Gastrocnemius medialis (tissue), 4 donors: ENCODE results near the gene PRKG1. TPM values are rescaled to one million over a fixed set of nuclear protein-coding genes. Genes with fewer than 3 reads are reported as not detected.

Experiments
- ATAC-seq, 2 donors: fragments of 150-250 bp; one replicate each; pipeline ENCODE4 v1.9.1; 2016
- DNase-seq, 2 donors: peaks; one replicate each; pipeline ENCODE4 v3.0.0-alpha.2; 2019
- H3K27ac ChIP-seq, 4 donors: fragments of 200-600 bp; sonication (generic); 1 replicate in 1 of 4; 2 replicates in 3 of 4; pipeline ENCODE4 v1.5.1; 2016 to 2018; ENCODE audit warnings: mild to moderate bottlenecking in 2 of 4, moderate library complexity in 1 of 4
- H3K27me3 ChIP-seq, 3 donors: fragments of 200-600 bp; sonication (generic) in 2 of 3; 1 replicate in 1 of 3; 2 replicates in 2 of 3; pipeline versions ENCODE4 v1.5.1 to v1.6.0; 2016 to 2019; ENCODE audit warnings: mild to moderate bottlenecking in 1 of 3, moderate library complexity in 1 of 3
- H3K36me3 ChIP-seq, 2 donors: fragments of 200-600 bp; sonication (generic) in 1 of 2; one replicate each; pipeline ENCODE4 v1.5.1; 2017 to 2018
- H3K4me1 ChIP-seq, 2 donors: fragments of 200-600 bp; sonication (generic) in 1 of 2; one replicate each; pipeline ENCODE4 v1.5.1; 2016 to 2017; ENCODE audit warnings: mild to moderate bottlenecking in 2 of 2
- H3K4me3 ChIP-seq, 4 donors: fragments of 200-600 bp; sonication (generic) in 3 of 4; 1 replicate in 1 of 4; 2 replicates in 3 of 4; pipeline ENCODE4 v1.5.1; 2016 to 2019; ENCODE audit warnings: mild to moderate bottlenecking in 2 of 4
- H3K9me3 ChIP-seq, 3 donors: fragments of 200-600 bp; sonication (generic) in 2 of 3; 1 replicate in 1 of 3; 2 replicates in 2 of 3; pipeline ENCODE4 v1.5.1; 2016 to 2019
- POLR2A ChIP-seq, 2 donors: fragments of 450-650 bp; IDR thresholded peaks; one replicate each; pipeline ENCODE4 v1.6.1; 2017; ENCODE audit warnings: antibody characterized with exemption in 2 of 2, mild to moderate bottlenecking in 2 of 2, moderate library complexity in 2 of 2
- in situ Hi-C, 4 donors: fragments of 200-750 bp; cut with MboI; loops; one replicate each; pipeline versions ENCODE4 v1.15.0 to v1.8.0; 2017; ENCODE audit warnings: low sequenced_read_pairs in 4 of 4
- intact Hi-C: fragments of 100-400 bp; cut with DNase I; formaldehyde crosslinking; loops from one replicate; pipeline ENCODE4 v1.15.1; 2023; ENCODE audit warnings: low total_unique reads
- total RNA-seq, 4 donors: library from RNA; depleted of rRNA; stranded (reverse); fragments of >200 nt; gene quantifications; one replicate each; pipeline versions ENCODE4 v1.1.0 to v1.2.3, GENCODE V29; 2016
- TF ChIP-seq, protein P1 (sequence below), 5 experiments: fragments of 450-650 bp in 3 of 5; fragments of 200-600 bp in 2 of 5; sonication (generic) in 2 of 5; IDR thresholded peaks in 4 of 5; conservative IDR thresholded peaks in 1 of 5; 1 replicate in 4 of 5; 2 replicates in 1 of 5; pipeline ENCODE4 v1.5.1; 2016 to 2019; ENCODE audit warnings: antibody characterized with exemption in 5 of 5, mild to moderate bottlenecking in 3 of 5, moderate library complexity in 3 of 5

Gene PRKG1
- total RNA-seq, 4 donors from 2014 or later, result 10.4 to 39.4 (median 25.1) TPM

DNA sequence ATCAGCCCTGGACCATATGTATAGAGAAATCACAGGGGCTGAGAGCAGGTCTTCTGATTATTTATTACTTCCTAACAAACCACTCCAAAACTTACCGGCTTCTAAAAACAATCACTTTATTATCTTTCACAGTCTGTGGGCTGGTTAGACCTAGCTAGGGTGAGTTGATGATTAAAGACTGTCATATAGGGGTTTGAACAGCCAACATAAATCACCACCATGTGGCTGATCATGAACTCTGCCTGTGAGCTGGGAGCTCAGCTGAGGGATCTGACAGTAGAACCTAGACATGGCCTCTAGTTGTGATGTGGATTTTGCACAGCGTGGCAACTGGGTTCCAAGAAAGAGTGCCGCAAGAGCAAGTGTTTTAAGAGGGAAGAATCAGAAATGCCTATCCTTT, 319.8 kb downstream of the PRKG1 start:
- peaks cover 17 to 23% of the 10 kb centered on the region in 2 donors for H3K4me1 ChIP-seq
- DNase-seq (no peak), ATAC-seq (no peak)
- H3K27ac ChIP-seq, result no peak overlapping the region
- in situ Hi-C loops, result no loop called here
- H3K9me3 ChIP-seq, result no peaks in the 10 kb centered on the region
- H3K36me3 ChIP-seq, result no peaks in the 10 kb centered on the region
- intact Hi-C loops, result no loop called here
- H3K27me3 ChIP-seq, result no peaks in the 10 kb centered on the region
- no peak overlapping the region for H3K4me3 ChIP-seq
- TF ChIP-seq, protein P1, sequence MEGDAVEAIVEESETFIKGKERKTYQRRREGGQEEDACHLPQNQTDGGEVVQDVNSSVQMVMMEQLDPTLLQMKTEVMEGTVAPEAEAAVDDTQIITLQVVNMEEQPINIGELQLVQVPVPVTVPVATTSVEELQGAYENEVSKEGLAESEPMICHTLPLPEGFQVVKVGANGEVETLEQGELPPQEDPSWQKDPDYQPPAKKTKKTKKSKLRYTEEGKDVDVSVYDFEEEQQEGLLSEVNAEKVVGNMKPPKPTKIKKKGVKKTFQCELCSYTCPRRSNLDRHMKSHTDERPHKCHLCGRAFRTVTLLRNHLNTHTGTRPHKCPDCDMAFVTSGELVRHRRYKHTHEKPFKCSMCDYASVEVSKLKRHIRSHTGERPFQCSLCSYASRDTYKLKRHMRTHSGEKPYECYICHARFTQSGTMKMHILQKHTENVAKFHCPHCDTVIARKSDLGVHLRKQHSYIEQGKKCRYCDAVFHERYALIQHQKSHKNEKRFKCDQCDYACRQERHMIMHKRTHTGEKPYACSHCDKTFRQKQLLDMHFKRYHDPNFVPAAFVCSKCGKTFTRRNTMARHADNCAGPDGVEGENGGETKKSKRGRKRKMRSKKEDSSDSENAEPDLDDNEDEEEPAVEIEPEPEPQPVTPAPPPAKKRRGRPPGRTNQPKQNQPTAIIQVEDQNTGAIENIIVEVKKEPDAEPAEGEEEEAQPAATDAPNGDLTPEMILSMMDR (IDR thresholded peaks at IDR 0.05 in 4 of 5, conservative IDR thresholded peaks at IDR 0.05 in 1 of 5), result no peak
- TF ChIP-seq POLR2A (IDR thresholded peaks at IDR 0.05), result no peak

- Histone ChIP-seq H3K9me3 (no peaks in the 10 kb centered on the region), H3K27me3 (no peaks in the 10 kb centered on the region), H3K36me3 (no peaks in the 10 kb centered on the region), H3K4me3 (no peak overlapping the region), H3K27ac (peak overlapping the region in 3 of 4 donors; percentile 29 to 54 (median 37)), H3K4me1 (peaks cover 14 to 19% of the 10 kb centered on the region in 2 donors)
- in situ Hi-C loops (no loop called here), intact Hi-C loops (no loop called here)
- DNase-seq (no peak), ATAC-seq (no peak)
- TF ChIP-seq, protein P1 (IDR thresholded peaks at IDR 0.05 in 4 of 5, conservative IDR thresholded peaks at IDR 0.05 in 1 of 5), result no peak
- no peak for TF ChIP-seq POLR2A (IDR thresholded peaks at IDR 0.05)
Measured at GRCh38 chr10:51397244-51397643, 323.0 kb downstream of the PRKG1 start.

GRCh38 chr10:51397695-51398094, 323.4 kb downstream of the PRKG1 start:
- H3K36me3 ChIP-seq, result no peaks in the 10 kb centered on the region
- DNase-seq, result peak; percentile 64 to 82
- peaks cover 14 to 19% of the 10 kb centered on the region in 2 donors for H3K4me1 ChIP-seq
- TF ChIP-seq, protein P1 (IDR thresholded peaks at IDR 0.05 in 4 of 5, conservative IDR thresholded peaks at IDR 0.05 in 1 of 5), result no peak
- TF ChIP-seq POLR2A (IDR thresholded peaks at IDR 0.05), result no peak
- intact Hi-C loops, result no loop called here
- no peak overlapping the region for H3K4me3 ChIP-seq
- in situ Hi-C loops, result no loop called here
- H3K27me3 ChIP-seq, result no peaks in the 10 kb centered on the region
- ATAC-seq, result peak; percentile 100
- peak overlapping the region; percentile 17 to 66 (median 36) for H3K27ac ChIP-seq
- H3K9me3 ChIP-seq, result no peaks in the 10 kb centered on the region

DNA sequence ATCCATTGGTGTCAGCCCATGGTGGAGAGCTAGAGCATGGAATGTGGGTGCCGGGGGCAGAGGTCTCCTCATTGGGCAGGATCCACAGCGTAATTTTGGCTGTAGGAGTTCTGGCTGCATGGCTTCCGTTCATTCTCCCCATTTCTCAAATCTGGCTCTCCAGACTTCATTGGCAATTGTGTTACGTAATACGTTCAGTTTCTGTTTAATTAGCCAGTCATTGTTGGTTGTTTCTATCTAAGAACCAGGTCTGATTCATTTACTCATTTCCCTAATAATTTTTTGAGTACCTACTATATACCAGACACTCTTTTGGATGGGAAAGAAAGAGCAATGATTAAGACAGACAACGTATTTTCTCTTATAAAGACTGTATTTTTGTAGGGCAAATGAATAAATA, 325.6 kb downstream of the PRKG1 start:
- no peaks in the 10 kb centered on the region for H3K9me3 ChIP-seq
- no peak overlapping the region for H3K27ac ChIP-seq
- TF ChIP-seq POLR2A (IDR thresholded peaks at IDR 0.05), result no peak
- TF ChIP-seq, protein P1 (IDR thresholded peaks at IDR 0.05 in 4 of 5, conservative IDR thresholded peaks at IDR 0.05 in 1 of 5), result no peak
- H3K4me3 ChIP-seq, result no peak overlapping the region
- intact Hi-C loops (no loop called here), in situ Hi-C loops (loop anchor here in 2 of 4 donors (25.0 kb wide), 2 partner anchors 338 to 562 kb away; partner anchors contain the start of gene PRKG1 (in 1 of the 2))
- DNase-seq (no peak), ATAC-seq (no peak)
- H3K27me3 ChIP-seq, result no peaks in the 10 kb centered on the region
- peaks cover 26 to 39% of the 10 kb centered on the region in 2 donors for H3K4me1 ChIP-seq
- no peaks in the 10 kb centered on the region for H3K36me3 ChIP-seq
